Measurements from ENCODE around the gene ULK4.
"Not testable (repeated sequence)": the region's sequence is repeated elsewhere in the genome, so short reads cannot be mapped to it uniquely, and the experiment has no call there.

The ULK4 gene

GRCh38 chr3:41863024-41863423 lies 98.9 kb downstream of the ULK4 start:
- no peak for DNase-seq

GRCh38 chr3:41860489-41860888 lies 101.4 kb downstream of the ULK4 start:
- not testable (repeated sequence) for DNase-seq

- no peak for DNase-seq
Observed at GRCh38 chr3:41854956-41855355, 106.9 kb downstream of the ULK4 start.

- no peak for DNase-seq
Observed at GRCh38 chr3:41853540-41854196, 108.2 kb downstream of the ULK4 start.

- DNase-seq = no peak
Observed at GRCh38 chr3:41848753-41849574, 112.9 kb downstream of the ULK4 start.

GRCh38 chr3:41847679-41848078 lies 114.2 kb downstream of the ULK4 start:
- DNase-seq = no peak

- no peak for DNase-seq
Observed at GRCh38 chr3:41846850-41847249, 115.1 kb downstream of the ULK4 start.

GRCh38 chr3:41845826-41846225 lies 116.1 kb downstream of the ULK4 start:
- no peak for DNase-seq

GRCh38 chr3:41844256-41844655 lies 117.6 kb downstream of the ULK4 start:
- not testable (repeated sequence) for DNase-seq

GRCh38 chr3:41840936-41841668 lies 120.8 kb downstream of the ULK4 start:
- DNase-seq = not testable (repeated sequence)

GRCh38 chr3:41836360-41837134 lies 125.4 kb downstream of the ULK4 start:
- no peak for DNase-seq

- DNase-seq = no peak
Observed at GRCh38 chr3:41833628-41834027, 128.3 kb downstream of the ULK4 start.

GRCh38 chr3:41819236-41819635 lies 142.7 kb downstream of the ULK4 start:
- DNase-seq = no peak

- DNase-seq = no peak
Observed at GRCh38 chr3:41808618-41809017, 153.3 kb downstream of the ULK4 start.

- DNase-seq = no peak
Observed at GRCh38 chr3:41808152-41808551, 153.8 kb downstream of the ULK4 start.

- DNase-seq = no peak
Observed at GRCh38 chr3:41794748-41795589, 166.9 kb downstream of the ULK4 start.

GRCh38 chr3:41792806-41793205 lies 169.1 kb downstream of the ULK4 start:
- DNase-seq = no peak

GRCh38 chr3:41769106-41769505 lies 192.8 kb downstream of the ULK4 start:
- DNase-seq = no peak

- no peak for DNase-seq
Observed at GRCh38 chr3:41768363-41768762, 193.5 kb downstream of the ULK4 start.

GRCh38 chr3:41762867-41763266 lies 199.0 kb downstream of the ULK4 start:
- not testable (repeated sequence) for DNase-seq

GRCh38 chr3:41753651-41754050 lies 208.3 kb downstream of the ULK4 start:
- no peak for DNase-seq

GRCh38 chr3:41751597-41751996 lies 210.3 kb downstream of the ULK4 start:
- DNase-seq = no peak
